Tibial artery (tissue), 4 donors: ENCODE data around the gene DOK7.

Source experiments
- DNase-seq, 2 donors: peaks; one replicate each; pipeline ENCODE4 v3.0.0-alpha.2; 2019
- H3K27ac ChIP-seq, 2 donors: fragments of 200-600 bp; sonication (generic) in 1 of 2; 1 replicate in 1 of 2; 2 replicates in 1 of 2; pipeline ENCODE4 v1.5.1; 2018 to 2019; ENCODE audit warnings: mild to moderate bottlenecking in 1 of 2
- H3K27me3 ChIP-seq, 2 donors: fragments of 200-600 bp; sonication (generic) in 1 of 2; one replicate each; pipeline versions ENCODE4 v1.5.1 to v1.6.0; 2016 to 2019
- H3K36me3 ChIP-seq, 3 donors: fragments of 200-600 bp; sonication (generic) in 2 of 3; one replicate each; pipeline ENCODE4 v1.5.1; 2016 to 2019; ENCODE audit warnings: mild to moderate bottlenecking in 2 of 3
- H3K4me1 ChIP-seq, 4 donors: fragments of 200-600 bp; sonication (generic) in 2 of 4; 1 replicate in 3 of 4; 2 replicates in 1 of 4; pipeline ENCODE4 v1.5.1; 2016 to 2019
- H3K4me3 ChIP-seq, 2 donors: fragments of 200-600 bp; sonication (generic) in 1 of 2; 1 replicate in 1 of 2; 2 replicates in 1 of 2; pipeline ENCODE4 v1.5.1; 2018 to 2019; ENCODE audit warnings: mild to moderate bottlenecking in 2 of 2
- H3K9me3 ChIP-seq, 3 donors: fragments of 200-600 bp; sonication (generic) in 1 of 3; one replicate each; pipeline ENCODE4 v1.5.1; 2016 to 2019
- intact Hi-C: fragments of 100-400 bp; cut with DNase I; formaldehyde crosslinking; loops from one replicate; pipeline ENCODE4 v1.15.0; 2023; ENCODE audit warnings: low total_unique reads
- TF ChIP-seq, protein P1 (sequence below), 2 experiments: fragments of 200-600 bp in 1 of 2; fragments of 450-650 bp in 1 of 2; IDR thresholded peaks; one replicate each; pipeline ENCODE4 v1.5.1; 2017 to 2019; ENCODE audit warnings: antibody characterized with exemption in 2 of 2, mild to moderate bottlenecking in 1 of 2, moderate library complexity in 1 of 2

The DOK7 gene

DNA sequence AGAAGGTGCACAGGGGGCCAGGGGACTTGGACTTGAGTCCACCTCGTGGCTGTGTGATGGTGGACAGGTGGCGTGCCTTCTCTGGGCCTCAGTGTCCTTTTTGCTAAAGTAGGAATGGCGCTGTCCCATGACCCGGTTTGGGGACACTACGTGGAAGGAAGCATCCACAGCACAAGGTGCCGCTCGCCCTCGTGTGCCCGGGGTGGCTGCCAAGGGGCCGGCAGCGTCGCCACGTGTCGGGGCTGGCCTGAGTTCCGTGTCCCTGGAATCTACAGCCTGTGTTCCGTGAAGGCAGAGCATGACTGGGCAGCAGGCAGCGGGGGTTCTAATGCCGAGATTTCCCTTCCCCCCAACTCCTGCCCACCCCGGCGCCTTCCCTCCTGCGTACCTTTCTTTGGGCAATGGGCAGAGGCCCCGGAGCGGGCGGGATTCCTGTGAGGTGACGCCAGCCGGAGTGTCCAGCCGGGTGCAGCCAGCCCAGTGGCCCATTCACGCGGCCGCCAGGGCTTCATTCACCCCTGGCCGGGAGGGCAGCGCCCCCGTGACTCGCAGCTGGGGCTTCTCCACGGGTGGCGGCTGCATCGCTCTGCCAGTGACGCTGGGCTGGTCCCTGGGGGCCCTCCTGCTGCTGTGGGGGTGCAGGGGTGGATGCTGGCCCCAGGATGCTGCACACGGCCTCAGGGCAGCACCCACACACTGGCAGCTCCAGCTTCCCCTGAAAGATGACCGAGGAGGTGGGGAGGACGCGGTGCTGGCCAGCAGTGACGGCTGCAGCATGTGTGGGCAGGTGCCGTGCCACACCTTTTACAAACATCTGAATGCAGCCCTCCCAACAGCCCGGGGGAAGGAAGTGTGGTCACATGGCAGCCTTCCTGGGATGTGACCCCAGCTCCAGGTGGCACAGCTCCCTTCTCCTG is 21.2 kb downstream of the DOK7 start:
- peak; percentile 39 to 95 for DNase-seq
- peak overlapping the region; percentile 55 to 87 for H3K27ac ChIP-seq
- no peak overlapping the region for H3K4me3 ChIP-seq
- peaks cover 0 to 8% of the 10 kb centered on the region in 2 donors for H3K27me3 ChIP-seq
- TF ChIP-seq, protein P1, sequence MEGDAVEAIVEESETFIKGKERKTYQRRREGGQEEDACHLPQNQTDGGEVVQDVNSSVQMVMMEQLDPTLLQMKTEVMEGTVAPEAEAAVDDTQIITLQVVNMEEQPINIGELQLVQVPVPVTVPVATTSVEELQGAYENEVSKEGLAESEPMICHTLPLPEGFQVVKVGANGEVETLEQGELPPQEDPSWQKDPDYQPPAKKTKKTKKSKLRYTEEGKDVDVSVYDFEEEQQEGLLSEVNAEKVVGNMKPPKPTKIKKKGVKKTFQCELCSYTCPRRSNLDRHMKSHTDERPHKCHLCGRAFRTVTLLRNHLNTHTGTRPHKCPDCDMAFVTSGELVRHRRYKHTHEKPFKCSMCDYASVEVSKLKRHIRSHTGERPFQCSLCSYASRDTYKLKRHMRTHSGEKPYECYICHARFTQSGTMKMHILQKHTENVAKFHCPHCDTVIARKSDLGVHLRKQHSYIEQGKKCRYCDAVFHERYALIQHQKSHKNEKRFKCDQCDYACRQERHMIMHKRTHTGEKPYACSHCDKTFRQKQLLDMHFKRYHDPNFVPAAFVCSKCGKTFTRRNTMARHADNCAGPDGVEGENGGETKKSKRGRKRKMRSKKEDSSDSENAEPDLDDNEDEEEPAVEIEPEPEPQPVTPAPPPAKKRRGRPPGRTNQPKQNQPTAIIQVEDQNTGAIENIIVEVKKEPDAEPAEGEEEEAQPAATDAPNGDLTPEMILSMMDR (IDR thresholded peaks at IDR 0.05): no peak
- intact Hi-C loops: loop anchor here (5.0 kb wide), 1 partner anchor 77 kb away; no protein-coding TSS in a partner anchor
- H3K36me3 ChIP-seq: no peaks in the 10 kb centered on the region
- peaks cover 0 to 53% (median 29%) of the 10 kb centered on the region in 4 donors for H3K4me1 ChIP-seq
- H3K9me3 ChIP-seq: no peaks in the 10 kb centered on the region

DNA sequence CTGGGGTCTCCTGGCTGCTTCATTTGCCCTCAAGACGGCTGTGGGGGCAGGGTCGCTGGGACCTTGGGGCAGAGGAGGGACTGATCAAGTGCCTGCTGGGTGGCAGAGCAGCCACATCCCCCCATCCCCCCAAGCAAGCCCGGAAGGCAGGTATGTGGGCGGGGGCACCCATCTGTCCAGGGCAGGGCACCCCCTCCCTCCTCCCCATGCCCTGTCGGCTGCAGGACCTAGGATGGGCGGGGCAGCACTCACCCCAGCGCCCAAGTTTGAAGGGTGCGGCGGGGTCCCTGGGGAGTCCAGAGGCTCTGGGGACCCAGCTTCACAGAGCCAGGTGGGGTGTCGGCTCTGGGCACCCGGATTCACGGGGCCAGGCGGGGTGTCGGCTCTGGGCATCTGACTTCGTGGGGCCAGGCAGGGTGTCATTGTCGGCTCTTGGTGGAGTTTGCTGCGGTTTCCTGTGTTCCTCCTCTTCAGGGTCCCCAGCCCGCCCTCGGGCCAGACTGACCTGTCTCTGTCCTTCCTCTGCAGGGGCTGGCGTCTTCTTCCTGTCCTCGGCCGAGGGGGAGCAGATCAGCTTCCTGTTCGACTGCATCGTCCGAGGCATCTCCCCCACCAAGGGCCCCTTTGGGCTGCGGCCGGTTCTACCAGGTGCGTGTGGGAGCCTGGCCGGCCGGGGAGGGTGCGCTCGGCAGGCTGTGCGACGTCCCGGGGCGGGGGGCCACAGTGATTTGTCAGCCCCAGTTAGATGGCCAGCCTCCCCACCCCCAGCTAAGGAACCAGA is 22.1 kb downstream of the DOK7 start:
- no peaks in the 10 kb centered on the region for H3K9me3 ChIP-seq
- DNase-seq: no peak
- peak overlapping the region; percentile 55 to 87 for H3K27ac ChIP-seq
- TF ChIP-seq, protein P1 (IDR thresholded peaks at IDR 0.05): no peak
- H3K27me3 ChIP-seq: peaks cover 0 to 8% of the 10 kb centered on the region in 2 donors
- H3K4me1 ChIP-seq: peaks cover 0 to 55% (median 28%) of the 10 kb centered on the region in 4 donors
- no peaks in the 10 kb centered on the region for H3K36me3 ChIP-seq
- intact Hi-C loops: no loop called here
- H3K4me3 ChIP-seq: no peak overlapping the region

DNA sequence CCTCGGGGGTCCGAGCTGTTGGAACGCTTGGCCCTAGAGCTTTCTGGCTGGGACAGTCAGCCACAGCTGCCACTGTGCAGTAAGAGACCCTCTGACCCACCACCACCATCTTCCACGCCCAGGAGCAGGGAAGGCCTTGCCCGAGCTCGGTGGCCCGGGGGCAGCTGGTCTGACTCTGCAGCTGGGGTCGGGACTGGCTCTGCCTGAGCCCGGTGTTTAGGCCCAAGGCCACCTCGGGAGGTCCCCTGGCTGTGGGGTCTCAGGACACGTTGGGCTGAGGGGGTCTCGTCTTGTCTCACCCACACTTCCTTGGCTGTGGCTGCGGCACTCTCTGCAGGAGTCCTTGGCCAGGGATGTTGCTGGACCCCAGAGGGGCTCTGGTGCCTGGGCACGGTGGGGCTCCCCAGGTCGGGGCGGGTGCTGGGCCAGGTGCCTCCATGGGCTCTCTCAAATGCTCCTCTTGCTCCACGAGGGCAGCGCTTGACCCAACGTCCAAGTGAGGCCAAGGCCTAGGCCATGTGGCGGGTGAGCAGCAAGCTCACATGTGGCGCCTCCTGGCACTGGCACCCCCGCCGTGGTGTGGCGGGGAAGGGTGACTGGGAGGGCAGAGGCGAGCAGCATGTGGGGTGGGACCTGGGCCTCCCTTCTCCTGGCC is 22.9 kb downstream of the DOK7 start:
- TF ChIP-seq, protein P1 (IDR thresholded peaks at IDR 0.05): no peak
- Histone ChIP-seq H3K4me3 (no peak overlapping the region), H3K4me1 (peaks cover 0 to 47% (median 24%) of the 10 kb centered on the region in 4 donors), H3K27me3 (peaks cover 0 to 8% of the 10 kb centered on the region in 2 donors), H3K9me3 (no peaks in the 10 kb centered on the region), H3K27ac (peak overlapping the region in 1 of 2 donors; percentile 87), H3K36me3 (no peaks in the 10 kb centered on the region)
- DNase-seq: no peak
- intact Hi-C loops: no loop called here

DNA sequence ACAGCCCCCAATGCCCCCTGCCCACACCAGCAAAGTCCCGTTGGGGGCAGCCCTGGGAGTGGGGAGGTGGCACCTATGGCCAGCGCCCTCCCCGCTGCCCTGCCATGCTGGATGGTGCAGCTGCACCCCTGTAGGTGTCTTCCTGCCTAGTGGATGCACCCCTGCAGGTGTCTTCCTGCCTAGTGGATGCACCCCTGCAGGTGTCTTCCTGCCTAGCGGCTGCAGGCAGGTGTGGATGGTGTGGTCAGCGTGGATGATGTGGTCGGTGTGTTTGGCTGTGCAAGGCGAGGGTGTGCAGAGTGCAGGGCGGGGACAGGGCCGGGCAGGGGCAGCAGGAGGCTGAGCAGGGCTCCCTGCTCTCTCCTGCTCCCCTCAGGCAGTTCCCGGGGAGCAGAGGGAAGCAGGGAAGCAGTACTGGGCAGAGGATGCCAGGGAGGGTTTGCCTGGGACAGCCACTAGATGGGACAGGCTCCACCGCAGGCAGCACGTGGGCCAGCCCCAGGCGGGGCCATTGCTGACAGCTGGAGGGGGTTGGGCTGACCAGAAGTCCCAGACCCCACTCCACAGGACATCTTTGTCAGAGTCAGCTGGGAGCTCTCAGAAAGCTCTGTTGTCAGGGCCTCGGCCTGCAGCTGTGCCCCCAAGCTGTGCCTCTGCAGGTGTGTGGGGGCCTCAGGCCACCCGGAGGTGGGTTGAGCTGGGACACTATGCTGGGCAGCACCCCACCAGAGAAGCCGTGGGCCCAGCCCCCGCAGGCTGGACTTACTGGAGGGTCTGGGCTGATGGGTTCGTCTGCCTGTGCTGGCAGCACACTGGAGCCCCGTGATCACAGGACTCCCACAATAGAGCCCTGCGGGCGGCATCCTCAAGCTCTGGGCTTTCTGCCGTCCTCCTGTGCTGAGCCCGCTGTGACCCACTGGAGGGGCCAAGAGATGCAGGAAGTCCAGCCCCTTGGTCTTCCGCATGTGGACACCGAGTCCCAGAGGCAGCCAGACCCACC is 23.7 kb downstream of the DOK7 start:
- Histone ChIP-seq H3K36me3 (no peaks in the 10 kb centered on the region), H3K4me1 (peaks cover 0 to 44% (median 24%) of the 10 kb centered on the region in 4 donors), H3K9me3 (no peaks in the 10 kb centered on the region), H3K4me3 (no peak overlapping the region), H3K27me3 (peaks cover 0 to 12% of the 10 kb centered on the region in 2 donors), H3K27ac (peak overlapping the region in 1 of 2 donors; percentile 4)
- intact Hi-C loops: no loop called here
- DNase-seq: no peak
- TF ChIP-seq, protein P1 (IDR thresholded peaks at IDR 0.05): no peak
